Suppressor macrophage (primary cell): Measurements from ENCODE around the gene ANXA4.
"Not testable (repeated sequence)": the region's sequence is repeated elsewhere in the genome, so short reads cannot be mapped to it uniquely, and the experiment has no call there.

Experiments
- DNase-seq, 4 experiments: peaks; one replicate each; pipeline ENCODE4 v3.0.0-alpha.2; 2020 to 2022

Gene ANXA4

GRCh38 chr2:69810550-69810949 lies 68.6 kb downstream of the ANXA4 start:
- no peak for DNase-seq

GRCh38 chr2:69811018-69811417 lies 69.1 kb downstream of the ANXA4 start:
- no peak for DNase-seq

GRCh38 chr2:69811591-69811990 lies 69.7 kb downstream of the ANXA4 start:
- no peak for DNase-seq

- no peak for DNase-seq
Measured at GRCh38 chr2:69815717-69816116, 73.8 kb downstream of the ANXA4 start.

- peak; percentile 88 to 91 (median 90) for DNase-seq
Measured at GRCh38 chr2:69816923-69817542, 75.1 kb downstream of the ANXA4 start.

- DNase-seq: no peak
Measured at GRCh38 chr2:69817729-69818501, 76.0 kb downstream of the ANXA4 start.

GRCh38 chr2:69827796-69828540 lies 86.0 kb downstream of the ANXA4 start:
- DNase-seq: no peak

- no peak for DNase-seq
Measured at GRCh38 chr2:69828938-69829255, 87.0 kb downstream of the ANXA4 start.

GRCh38 chr2:69829256-69830044 lies 87.5 kb downstream of the ANXA4 start, which contains the start of gene GMCL1:
GMCL1 (plus strand) TSS chr2:69829660; CDS start chr2:69829893, 233 bp downstream.
- peak; percentile 98 to 99 (median 98) for DNase-seq

- peak; percentile 39 to 67 (median 42) for DNase-seq
Measured at GRCh38 chr2:69830045-69830905, 88.3 kb downstream of the ANXA4 start.

GRCh38 chr2:69830906-69831241 lies 88.9 kb downstream of the ANXA4 start:
- not testable (repeated sequence) for DNase-seq

- no peak for DNase-seq
Measured at GRCh38 chr2:69831354-69831905, 89.5 kb downstream of the ANXA4 start.

- DNase-seq: no peak
Measured at GRCh38 chr2:69833752-69834151, 91.8 kb downstream of the ANXA4 start.

- DNase-seq: no peak
Measured at GRCh38 chr2:69835666-69836065, 93.7 kb downstream of the ANXA4 start.

- no peak for DNase-seq
Measured at GRCh38 chr2:69836316-69836715, 94.4 kb downstream of the ANXA4 start.

GRCh38 chr2:69837533-69837932 lies 95.6 kb downstream of the ANXA4 start:
- DNase-seq: peak in 2 of 4 experiments; percentile 44 to 52

- DNase-seq: no peak
Measured at GRCh38 chr2:69843993-69844392, 102.1 kb downstream of the ANXA4 start.

- DNase-seq: no peak
Measured at GRCh38 chr2:69844560-69844959, 102.6 kb downstream of the ANXA4 start.

GRCh38 chr2:69846182-69847067 lies 104.5 kb downstream of the ANXA4 start:
- no peak for DNase-seq

GRCh38 chr2:69847068-69847828 lies 105.3 kb downstream of the ANXA4 start:
- DNase-seq: no peak
